ENCODE results near the gene MAP7.

Gene MAP7

DNA sequence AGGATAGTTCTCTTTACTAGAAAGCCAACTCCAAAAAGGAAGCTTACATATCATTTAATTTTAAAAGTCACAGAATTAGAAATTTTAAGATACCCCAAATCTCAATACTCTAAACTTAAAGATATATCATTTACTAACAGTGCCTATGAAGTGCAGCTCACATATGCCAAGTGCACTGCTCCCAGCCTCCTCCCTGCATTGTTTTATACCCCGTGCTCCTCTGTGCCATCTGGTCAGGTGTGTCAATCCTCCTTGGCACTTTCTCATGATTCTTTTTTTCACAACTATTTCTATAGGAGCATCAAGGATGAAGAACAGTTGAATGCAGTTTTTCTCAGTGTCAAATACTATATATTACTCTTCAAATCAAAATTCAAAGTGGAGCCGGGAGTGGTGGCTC is 8.8 kb downstream of the MAP7 start:
- TF ChIP-seq, protein P1, sequence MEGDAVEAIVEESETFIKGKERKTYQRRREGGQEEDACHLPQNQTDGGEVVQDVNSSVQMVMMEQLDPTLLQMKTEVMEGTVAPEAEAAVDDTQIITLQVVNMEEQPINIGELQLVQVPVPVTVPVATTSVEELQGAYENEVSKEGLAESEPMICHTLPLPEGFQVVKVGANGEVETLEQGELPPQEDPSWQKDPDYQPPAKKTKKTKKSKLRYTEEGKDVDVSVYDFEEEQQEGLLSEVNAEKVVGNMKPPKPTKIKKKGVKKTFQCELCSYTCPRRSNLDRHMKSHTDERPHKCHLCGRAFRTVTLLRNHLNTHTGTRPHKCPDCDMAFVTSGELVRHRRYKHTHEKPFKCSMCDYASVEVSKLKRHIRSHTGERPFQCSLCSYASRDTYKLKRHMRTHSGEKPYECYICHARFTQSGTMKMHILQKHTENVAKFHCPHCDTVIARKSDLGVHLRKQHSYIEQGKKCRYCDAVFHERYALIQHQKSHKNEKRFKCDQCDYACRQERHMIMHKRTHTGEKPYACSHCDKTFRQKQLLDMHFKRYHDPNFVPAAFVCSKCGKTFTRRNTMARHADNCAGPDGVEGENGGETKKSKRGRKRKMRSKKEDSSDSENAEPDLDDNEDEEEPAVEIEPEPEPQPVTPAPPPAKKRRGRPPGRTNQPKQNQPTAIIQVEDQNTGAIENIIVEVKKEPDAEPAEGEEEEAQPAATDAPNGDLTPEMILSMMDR (IDR thresholded peaks at IDR 0.05; ENCODE audit: insufficient read depth, low read depth, low read length, missing control alignments), result no peak
- no peak for DNase-seq (ENCODE audit: low read depth)

DNA sequence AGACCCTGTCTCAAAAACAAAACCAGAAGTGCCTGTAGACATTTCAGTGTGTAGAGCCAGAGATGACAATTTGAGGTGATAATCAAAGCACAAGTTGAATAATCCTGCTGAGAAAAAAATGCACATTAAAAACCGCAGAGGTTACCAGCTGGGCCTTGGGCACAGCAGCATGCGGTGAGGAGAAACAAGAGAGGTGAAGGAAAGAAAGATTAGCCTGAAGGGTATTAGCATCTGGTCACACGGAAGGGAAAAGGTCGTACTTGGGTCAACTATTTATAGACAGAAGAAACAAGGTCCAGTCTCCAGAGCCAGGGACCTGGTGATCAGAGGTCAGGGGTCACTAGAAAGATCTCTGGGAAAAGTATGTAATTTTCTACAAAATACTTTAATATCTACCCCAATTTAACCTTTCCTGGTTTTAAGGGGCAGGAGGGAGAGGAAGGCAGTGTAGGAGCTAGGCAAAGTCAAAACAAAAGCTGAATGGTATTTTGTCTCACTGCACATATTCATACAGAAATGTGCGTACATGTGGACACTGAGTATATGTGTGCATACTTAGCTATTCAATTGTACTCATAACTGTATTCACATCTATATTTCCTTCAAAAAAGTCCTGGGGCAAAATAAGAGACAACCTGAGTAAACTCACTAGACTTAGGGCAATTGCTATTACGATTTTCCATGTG is 10.1 kb downstream of the MAP7 start:
- DNase-seq (ENCODE audit: low read depth), result no peak
- TF ChIP-seq, protein P1 (IDR thresholded peaks at IDR 0.05; ENCODE audit: insufficient read depth, low read depth, low read length, missing control alignments), result no peak
- H3K4me3 ChIP-seq (ENCODE audit: low read depth, low read length), result no peak overlapping the region

More for the DNA sequence above, 8.8 kb downstream of the MAP7 start:
- no peak overlapping the region for H3K4me3 ChIP-seq (ENCODE audit: low read depth, low read length)

DNA sequence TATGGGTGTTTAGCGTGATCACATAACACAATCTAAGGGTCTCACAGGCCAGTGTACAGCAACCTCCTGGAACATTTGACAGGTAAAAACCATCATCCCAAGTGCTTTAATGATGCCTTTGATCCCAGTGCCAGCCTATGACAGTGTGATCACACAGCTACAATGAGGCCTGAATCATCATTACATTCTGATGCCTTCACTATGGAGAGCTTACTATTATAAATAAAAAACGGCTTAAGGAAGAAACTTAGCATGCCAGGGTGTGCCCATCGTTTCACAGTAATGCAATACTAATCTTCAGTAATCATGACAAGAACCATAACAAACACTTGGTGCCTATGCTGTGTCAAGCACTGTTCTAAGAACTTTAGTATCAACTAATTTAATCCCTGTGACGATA is 11.4 kb downstream of the MAP7 start:
- TF ChIP-seq, protein P1 (IDR thresholded peaks at IDR 0.05; ENCODE audit: insufficient read depth, low read depth, low read length, missing control alignments), result no peak
- no peak for DNase-seq (ENCODE audit: low read depth)
- H3K4me3 ChIP-seq (ENCODE audit: low read depth, low read length), result no peak overlapping the region

DNA sequence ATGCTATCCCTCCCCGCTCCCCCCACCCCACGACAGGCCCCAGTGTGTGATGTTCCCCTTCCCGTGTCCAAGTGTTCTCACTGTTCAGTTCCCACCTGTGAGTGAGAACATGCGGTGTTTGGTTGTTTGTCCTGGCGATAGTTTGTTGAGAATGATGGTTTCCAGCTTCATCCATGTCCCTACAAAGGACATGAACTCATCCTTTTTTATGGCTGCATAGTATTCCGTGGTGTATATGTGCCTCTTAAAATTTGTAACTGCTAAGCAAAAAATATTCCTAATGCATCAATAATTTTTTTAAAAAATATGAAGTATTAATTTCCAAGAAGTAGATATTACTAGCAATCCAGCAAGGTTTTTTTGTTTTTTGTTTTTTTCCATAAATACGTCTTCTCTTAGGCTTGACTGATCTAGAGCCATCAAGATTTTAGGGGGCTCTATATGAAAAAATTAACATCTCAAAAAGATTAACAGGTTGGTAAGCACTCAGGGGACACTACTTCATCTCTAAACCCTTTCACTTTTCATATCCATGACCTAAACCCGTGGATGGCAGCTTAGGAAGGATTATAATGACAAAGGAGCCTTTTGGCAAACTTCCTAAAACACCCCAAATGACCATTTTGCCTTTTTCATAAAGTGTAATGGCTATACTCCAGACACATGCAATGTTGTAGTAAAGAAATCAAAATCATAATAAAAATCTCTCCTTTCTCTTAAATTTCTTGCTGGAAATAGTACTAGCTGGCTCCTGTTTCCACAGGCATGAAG is 14.2 kb downstream of the MAP7 start:
- TF ChIP-seq, protein P1 (IDR thresholded peaks at IDR 0.05; ENCODE audit: insufficient read depth, low read depth, low read length, missing control alignments), result no peak
- no peak overlapping the region for H3K4me3 ChIP-seq (ENCODE audit: low read depth, low read length)
- no peak for DNase-seq (ENCODE audit: low read depth)

DNA sequence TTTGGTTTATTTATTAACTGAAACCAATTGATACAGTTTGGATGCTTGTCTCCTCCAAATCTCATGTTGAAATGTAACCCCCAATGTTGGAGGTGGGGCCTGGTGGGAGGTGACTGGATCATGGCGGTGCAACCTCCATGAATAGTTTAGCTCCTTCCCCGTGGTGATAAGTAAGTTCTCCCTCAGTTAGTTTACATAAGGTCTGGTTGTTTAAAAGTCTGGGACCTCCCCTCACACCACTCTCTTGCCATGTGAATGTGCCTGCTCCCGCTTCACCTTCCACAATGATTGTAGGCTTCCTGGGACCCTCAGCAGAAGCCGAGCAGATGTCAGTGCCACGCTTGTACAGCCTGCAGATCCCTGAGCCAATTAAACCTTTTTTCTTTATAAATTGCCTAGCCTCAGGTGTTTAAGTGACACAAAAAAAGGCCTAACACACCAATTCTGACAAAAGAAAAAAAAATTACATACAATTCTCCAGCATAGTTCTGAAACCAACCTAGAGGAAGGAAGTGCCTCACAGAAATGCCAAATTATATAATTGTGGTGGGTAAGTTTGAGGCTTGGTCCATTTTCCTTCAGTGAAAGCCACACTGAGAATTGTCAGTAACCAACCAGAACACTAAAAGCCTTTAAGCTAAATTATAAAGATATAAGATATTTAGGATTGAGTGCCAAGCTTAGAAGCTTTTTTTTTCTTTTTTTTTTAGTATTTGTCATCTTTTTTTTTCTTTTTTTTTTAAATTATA is 15.0 kb downstream of the MAP7 start:
- DNase-seq (ENCODE audit: low read depth), result no peak
- H3K4me3 ChIP-seq (ENCODE audit: low read depth, low read length), result no peak overlapping the region
- TF ChIP-seq, protein P1 (IDR thresholded peaks at IDR 0.05; ENCODE audit: insufficient read depth, low read depth, low read length, missing control alignments), result no peak

DNA sequence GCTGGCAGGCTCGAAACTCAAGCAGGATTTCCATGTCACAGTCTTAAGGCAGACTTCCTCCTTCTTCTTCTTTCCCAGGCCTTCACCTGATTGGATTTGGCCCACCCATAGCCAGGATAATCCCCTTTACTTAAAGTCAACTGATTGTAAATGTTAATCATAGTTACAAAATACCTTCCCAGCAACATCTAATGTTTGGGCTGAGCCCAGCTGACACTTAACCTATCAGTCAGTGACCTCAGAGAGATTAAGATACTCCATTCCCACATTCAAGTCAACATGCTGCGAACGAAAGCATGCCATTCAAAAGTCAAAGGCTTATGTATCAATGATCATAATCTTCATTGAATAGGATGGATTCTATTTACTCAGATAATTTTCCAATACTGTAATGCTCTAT is 16.0 kb downstream of the MAP7 start:
- TF ChIP-seq, protein P1 (IDR thresholded peaks at IDR 0.05; ENCODE audit: insufficient read depth, low read depth, low read length, missing control alignments), result no peak
- H3K4me3 ChIP-seq (ENCODE audit: low read depth, low read length), result no peak overlapping the region
- no peak for DNase-seq (ENCODE audit: low read depth)

Measured in GM12865 (cell line).